Upper lobe of left lung (tissue), 6 donors: ENCODE data around the gene RRP1. TPM values are rescaled to one million over a fixed set of nuclear protein-coding genes. Genes with fewer than 3 reads are reported as not detected.

Source experiments
- ATAC-seq, 2 donors: fragments of 200-7000 bp; cut with Tn5 transposase; one replicate each; pipeline ENCODE4 v1.9.1; 2022; ENCODE audit warnings: mild to moderate bottlenecking in 2 of 2, moderate library complexity in 2 of 2; ENCODE audit not compliant: low FRiP score in 2 of 2
- DNase-seq, 2 donors: peaks; one replicate each; pipeline ENCODE4 v3.0.0-alpha.2; 2019 to 2020
- H3K27ac ChIP-seq, 4 donors: fragments of 200-600 bp; sonication (generic); one replicate each; pipeline ENCODE4 v1.5.1; 2016 to 2019
- H3K27me3 ChIP-seq, 4 donors: fragments of 200-600 bp; sonication (generic); one replicate each; pipeline ENCODE4 v1.5.1; 2017 to 2019
- H3K36me3 ChIP-seq, 4 donors: fragments of 200-600 bp; sonication (generic); one replicate each; pipeline ENCODE4 v1.5.1; 2016 to 2019
- H3K4me1 ChIP-seq, 4 donors: fragments of 200-600 bp; sonication (generic); one replicate each; pipeline ENCODE4 v1.5.1; 2018 to 2019
- H3K4me3 ChIP-seq, 4 donors: fragments of 200-600 bp; sonication (generic); one replicate each; pipeline ENCODE4 v1.5.1; 2017 to 2019; ENCODE audit warnings: mild to moderate bottlenecking in 2 of 4, moderate library complexity in 1 of 4
- H3K9me3 ChIP-seq, 4 donors: fragments of 200-600 bp; sonication (generic); one replicate each; pipeline ENCODE4 v1.5.1; 2018 to 2019
- CTCF ChIP-seq, 6 experiments: fragments of 450-650 bp in 4 of 6; fragments of 200-600 bp in 2 of 6; sonication (generic) in 2 of 6; IDR thresholded peaks; one replicate each; pipeline ENCODE4 v1.5.1; 2016 to 2019; ENCODE audit warnings: antibody characterized with exemption in 6 of 6
- EP300 ChIP-seq, 4 donors: sonication (generic); formaldehyde crosslinking; IDR thresholded peaks; one replicate each; pipeline ENCODE4 v1.5.1; 2017; ENCODE audit warnings: antibody characterized with exemption in 4 of 4, control low read depth in 2 of 4
- POLR2A ChIP-seq, 4 donors: fragments of 450-650 bp; IDR thresholded peaks; one replicate each; pipeline ENCODE4 v1.5.1; 2016 to 2017; ENCODE audit warnings: antibody characterized with exemption in 4 of 4, mild to moderate bottlenecking in 2 of 4
- POLR2AphosphoS5 ChIP-seq, 2 donors: sonication (generic); formaldehyde crosslinking; IDR thresholded peaks; one replicate each; pipeline ENCODE4 v1.5.1; 2017; ENCODE audit warnings: antibody characterized with exemption in 2 of 2
- WGBS, 2 donors: methylation state at CpG; one replicate each; pipeline ENCODE4 v1.1.5; 2017 to 2018; 5-methylcytosine and 5-hydroxymethylcytosine counted together
- total RNA-seq, 6 donors: library from RNA; depleted of rRNA in 4 of 6; stranded (reverse); fragments of >200 nt in 4 of 6; gene quantifications; one replicate each; pipeline versions ENCODE4 v1.1.0 to v1.2.1, GENCODE V29; 2016 to 2021
- donor health status: DM: no; HTN: no; CAD: no; lungs with moderate emphysema.
- donor health status: DM: no; HTN: yes; CAD: no; lungs with severe emphysema.

RRP1 gene
- total RNA-seq, 6 donors from 2014 or later = 12.0 to 25.1 (median 20.9) TPM

- Histone ChIP-seq H3K27me3 (no peaks in the 10 kb centered on the region), H3K4me1 (peaks cover 24 to 36% (median 28%) of the 10 kb centered on the region in 4 donors), H3K4me3 (no peak overlapping the region), H3K27ac (no peak overlapping the region), H3K36me3 (peaks cover 0 to 5% (median 0%) of the 10 kb centered on the region in 4 donors), H3K9me3 (no peaks in the 10 kb centered on the region)
- no peak for TF ChIP-seq POLR2AphosphoS5 (IDR thresholded peaks at IDR 0.05)
- TF ChIP-seq CTCF (IDR thresholded peaks at IDR 0.05) = no peak
- no peak for TF ChIP-seq EP300 (IDR thresholded peaks at IDR 0.05)
- no peak for TF ChIP-seq POLR2A (IDR thresholded peaks at IDR 0.05)
- no peak for ATAC-seq
- 74 to 85% methylated on average over 20 to 25 of the region's 26 CpGs for WGBS, 2 donors
- DNase-seq = peak in 1 of 2 donors; percentile 66
These were observed 20.6 kb downstream of the RRP1 start for GRCh38 chr21:43809853-43810504.

GRCh38 chr21:43810505-43811261, 21.3 kb downstream of the RRP1 start:
- H3K4me3 ChIP-seq = peak overlapping the region in 3 of 4 donors; percentile 16 to 43 (median 40)
- H3K4me1 ChIP-seq = peaks cover 24 to 35% (median 28%) of the 10 kb centered on the region in 4 donors
- TF ChIP-seq POLR2A (IDR thresholded peaks at IDR 0.05) (peak in 1 of 4 donors; percentile 29), POLR2AphosphoS5 (IDR thresholded peaks at IDR 0.05) (no peak), EP300 (IDR thresholded peaks at IDR 0.05) (no peak), CTCF (IDR thresholded peaks at IDR 0.05) (peak; percentile 97 to 99 (median 98))
- peaks cover 0 to 5% (median 0%) of the 10 kb centered on the region in 4 donors for H3K36me3 ChIP-seq
- H3K9me3 ChIP-seq = no peaks in the 10 kb centered on the region
- ATAC-seq (peak; percentile 90 to 93), DNase-seq (peak; percentile 90 to 96)
- 14 to 22% methylated on average over 16 to 17 of the region's 23 CpGs for WGBS, 2 donors
- H3K27ac ChIP-seq = peak overlapping the region in 2 of 4 donors; percentile 49 to 53
- H3K27me3 ChIP-seq = no peaks in the 10 kb centered on the region

DNA sequence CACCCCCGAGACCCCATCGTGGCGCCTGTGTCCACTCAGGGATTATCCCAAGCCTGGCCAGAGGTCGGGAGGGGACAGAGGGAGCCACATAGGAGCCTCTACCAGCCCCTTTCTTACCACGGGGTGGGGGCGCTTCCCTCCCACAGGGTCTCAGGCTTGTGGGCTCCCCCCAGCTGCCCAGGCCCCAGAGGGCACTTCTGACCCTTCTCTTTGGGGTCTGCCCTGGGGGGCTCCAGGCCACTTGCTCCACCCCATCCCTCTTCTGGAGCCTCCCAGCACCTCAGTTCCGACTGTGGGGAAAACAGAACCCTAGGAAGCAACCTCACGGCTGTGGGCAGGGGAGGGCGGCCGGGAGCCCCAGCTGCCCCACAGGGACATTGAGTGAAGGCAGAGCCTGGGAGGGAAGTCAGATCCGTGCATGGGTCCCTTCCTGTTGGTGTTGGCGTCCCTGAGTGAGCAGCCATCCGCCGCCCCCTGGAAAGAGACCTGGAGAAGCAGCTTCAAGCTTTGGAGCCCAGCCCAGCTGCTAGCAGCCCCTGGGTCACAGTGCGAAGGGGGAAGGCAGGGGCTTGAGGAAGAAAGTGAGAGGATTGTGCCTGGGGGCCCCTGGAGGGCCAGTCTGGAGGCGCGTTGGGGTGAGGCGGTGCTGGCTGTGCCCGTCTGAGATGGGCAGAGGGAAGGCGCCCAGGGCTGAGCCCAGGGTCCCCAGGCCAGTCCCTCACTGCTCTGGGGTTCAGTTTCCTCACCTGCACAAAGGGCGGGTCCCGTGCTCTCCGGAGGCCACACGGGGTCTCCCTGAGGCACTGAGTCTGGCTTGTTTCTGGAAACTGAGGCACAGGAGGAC, 22.1 kb downstream of the RRP1 start:
- no peaks in the 10 kb centered on the region for H3K36me3 ChIP-seq
- peak in 1 of 2 donors; percentile 73 for DNase-seq
- 60 to 63% methylated on average over 6 to 24 of the region's 24 CpGs for WGBS, 2 donors
- H3K27me3 ChIP-seq = no peaks in the 10 kb centered on the region
- peak in 1 of 2 donors; percentile 2 for ATAC-seq
- peak overlapping the region in 2 of 4 donors; percentile 49 to 53 for H3K27ac ChIP-seq
- no peak for TF ChIP-seq EP300 (IDR thresholded peaks at IDR 0.05)
- TF ChIP-seq POLR2A (IDR thresholded peaks at IDR 0.05) = no peak
- TF ChIP-seq POLR2AphosphoS5 (IDR thresholded peaks at IDR 0.05) = no peak
- TF ChIP-seq CTCF (IDR thresholded peaks at IDR 0.05) = no peak
- peak overlapping the region in 3 of 4 donors; percentile 16 to 43 (median 40) for H3K4me3 ChIP-seq
- H3K9me3 ChIP-seq = no peaks in the 10 kb centered on the region
- peaks cover 24 to 31% (median 28%) of the 10 kb centered on the region in 4 donors for H3K4me1 ChIP-seq

DNA sequence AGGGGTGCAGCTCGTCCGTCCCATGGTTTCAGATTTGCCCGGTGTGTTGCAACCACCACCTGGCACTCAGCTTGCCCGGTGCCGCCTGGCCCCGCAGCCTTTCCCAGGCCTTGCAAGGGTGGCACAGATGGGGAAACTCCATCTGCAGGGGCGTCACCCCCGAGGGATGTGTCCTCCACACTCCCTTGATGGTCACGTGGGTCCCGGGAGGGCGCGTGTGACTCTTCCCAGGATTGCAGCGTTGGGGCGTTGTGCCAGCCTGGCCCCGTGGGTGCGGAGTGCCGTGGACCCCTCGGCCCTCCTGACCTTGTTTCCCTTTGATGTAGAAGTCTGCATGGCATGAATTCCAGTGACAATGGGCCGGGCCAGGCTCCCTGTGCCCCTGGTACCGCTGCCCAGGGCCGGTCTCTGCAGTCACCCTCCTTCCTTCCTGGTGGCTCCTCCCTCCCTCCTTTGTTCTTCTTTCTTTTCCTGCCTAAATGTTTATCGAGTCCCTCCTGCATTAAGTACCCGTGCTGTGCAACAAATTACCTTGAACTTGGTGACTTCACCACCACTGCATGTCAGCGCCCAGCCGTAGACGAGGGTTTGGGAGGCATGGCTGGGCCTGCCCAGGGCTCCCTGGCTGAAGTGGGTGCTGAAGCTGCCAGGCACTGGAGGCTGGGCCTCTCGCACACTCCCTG, 22.9 kb downstream of the RRP1 start:
- Histone ChIP-seq H3K36me3 (no peaks in the 10 kb centered on the region), H3K4me3 (peak overlapping the region in 3 of 4 donors; percentile 16 to 43 (median 40)), H3K27ac (peak overlapping the region in 3 of 4 donors; percentile 30 to 53 (median 49)), H3K27me3 (no peaks in the 10 kb centered on the region), H3K9me3 (no peaks in the 10 kb centered on the region), H3K4me1 (peaks cover 24 to 31% (median 28%) of the 10 kb centered on the region in 4 donors)
- peak in 1 of 2 donors; percentile 43 for TF ChIP-seq POLR2AphosphoS5 (IDR thresholded peaks at IDR 0.05)
- peak in 1 of 6 experiments; percentile 10 for TF ChIP-seq CTCF (IDR thresholded peaks at IDR 0.05)
- TF ChIP-seq EP300 (IDR thresholded peaks at IDR 0.05) = no peak
- peak in 1 of 4 donors; percentile 20 for TF ChIP-seq POLR2A (IDR thresholded peaks at IDR 0.05)
- DNase-seq = peak; percentile 76 to 85
- WGBS, 2 donors = 15 to 26% methylated on average over 13 to 27 of the region's 27 CpGs
- ATAC-seq = peak; percentile 38 to 47
